GM04503 (cell line): ENCODE data around the gene JAG2.
A peak's percentile ranks its signal among the peaks of the same experiment; 100 is the strongest.
"Not testable (repeated sequence)": the region's sequence is repeated elsewhere in the genome, so short reads cannot be mapped to it uniquely, and the experiment has no call there.

Source experiments
- DNase-seq: peaks from one replicate; pipeline ENCODE4 v3.0.0-alpha.2; 2012; ENCODE audit warnings: low read depth

JAG2 gene

GRCh38 chr14:105116451-105117256 lies 51.9 kb downstream of the JAG2 start:
- no peak for DNase-seq

DNA sequence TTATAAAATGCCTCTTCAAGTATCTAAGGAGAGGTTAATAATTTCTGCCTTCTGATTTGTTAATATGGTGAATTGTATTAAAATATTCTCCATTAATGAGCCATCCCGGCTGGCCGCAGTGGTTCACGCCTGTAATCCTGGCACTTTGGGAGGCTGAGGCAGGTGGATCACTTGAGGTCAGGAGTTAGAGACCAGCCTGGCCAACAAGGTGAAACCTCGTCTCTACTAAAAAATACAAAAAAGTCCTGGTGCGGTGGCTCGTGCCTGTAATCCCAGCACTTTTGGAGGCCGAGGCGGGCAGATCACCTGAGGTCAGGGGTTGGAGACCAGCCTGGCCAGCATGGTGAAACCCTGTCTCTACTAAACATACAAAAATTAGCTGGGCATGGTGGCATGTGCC lies 59.3 kb downstream of the JAG2 start:
- not testable (repeated sequence) for DNase-seq

GRCh38 chr14:105108516-105108864 lies 60.1 kb downstream of the JAG2 start:
- DNase-seq: no peak

DNA sequence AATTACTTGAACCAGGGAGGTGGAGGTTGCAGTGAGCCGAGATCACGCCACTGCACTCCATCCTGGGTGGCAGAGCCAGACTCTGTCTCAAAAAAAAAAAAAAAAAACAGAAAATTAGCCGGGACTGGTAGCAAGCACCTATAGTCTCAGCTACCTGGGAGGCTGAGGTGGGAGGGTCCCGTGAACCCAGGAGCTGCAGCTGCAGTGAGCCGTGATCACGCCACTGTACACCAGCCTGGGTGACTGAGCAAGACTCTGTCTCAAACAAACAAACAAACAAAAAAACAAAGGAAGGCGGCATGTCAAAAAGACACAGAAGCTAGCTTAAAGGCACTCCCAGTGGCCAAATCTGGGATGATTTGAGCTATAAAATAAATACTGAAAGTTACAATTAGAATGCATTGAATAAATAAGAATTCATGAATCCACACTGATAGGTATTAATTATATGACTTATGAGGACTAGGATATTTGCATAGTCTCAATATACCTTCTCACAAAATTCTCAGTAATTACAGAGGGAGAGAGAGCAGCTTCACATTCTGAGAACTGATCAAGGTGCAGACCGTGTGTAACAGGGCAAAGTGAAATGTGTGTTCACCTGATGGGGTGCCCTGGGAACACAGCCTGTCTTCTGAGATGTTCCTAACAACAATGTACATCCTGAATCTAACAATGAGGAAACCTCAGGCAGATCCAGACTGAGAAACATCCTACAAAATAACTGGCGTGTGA lies 60.6 kb downstream of the JAG2 start:
- DNase-seq: no peak

- DNase-seq: no peak
Observed at GRCh38 chr14:105107351-105107750, 61.2 kb downstream of the JAG2 start.

GRCh38 chr14:105105158-105105557 lies 63.4 kb downstream of the JAG2 start:
- DNase-seq: no peak

- no peak for DNase-seq
Observed at GRCh38 chr14:105102893-105103292, 65.7 kb downstream of the JAG2 start.

- no peak for DNase-seq
Observed at GRCh38 chr14:105102361-105102870, 66.2 kb downstream of the JAG2 start.

- DNase-seq: no peak
Observed at GRCh38 chr14:105100910-105101309, 67.7 kb downstream of the JAG2 start.

DNA sequence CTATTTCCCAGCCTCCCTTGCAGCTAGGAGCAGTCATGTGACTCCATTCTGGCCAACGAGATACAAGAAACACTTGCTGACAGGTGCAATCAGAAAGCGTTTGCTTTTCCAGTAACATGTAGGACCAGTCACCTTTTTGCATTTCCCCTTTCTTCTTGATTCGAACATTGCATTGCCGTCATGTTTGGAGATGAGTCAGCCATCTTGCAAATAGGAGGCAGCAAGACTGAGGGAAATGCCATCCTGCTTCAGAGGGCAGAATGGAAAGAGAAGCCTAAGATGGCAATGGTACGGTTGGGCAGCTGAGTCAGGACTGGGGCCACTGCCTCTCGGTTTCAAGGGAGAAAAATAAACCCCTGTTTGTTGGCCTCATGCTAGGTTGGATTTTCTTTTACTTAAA lies 68.8 kb downstream of the JAG2 start:
- no peak for DNase-seq

GRCh38 chr14:105098316-105098715 lies 70.3 kb downstream of the JAG2 start:
- DNase-seq: no peak

GRCh38 chr14:105097794-105098127 lies 70.8 kb downstream of the JAG2 start:
- DNase-seq: no peak

DNA sequence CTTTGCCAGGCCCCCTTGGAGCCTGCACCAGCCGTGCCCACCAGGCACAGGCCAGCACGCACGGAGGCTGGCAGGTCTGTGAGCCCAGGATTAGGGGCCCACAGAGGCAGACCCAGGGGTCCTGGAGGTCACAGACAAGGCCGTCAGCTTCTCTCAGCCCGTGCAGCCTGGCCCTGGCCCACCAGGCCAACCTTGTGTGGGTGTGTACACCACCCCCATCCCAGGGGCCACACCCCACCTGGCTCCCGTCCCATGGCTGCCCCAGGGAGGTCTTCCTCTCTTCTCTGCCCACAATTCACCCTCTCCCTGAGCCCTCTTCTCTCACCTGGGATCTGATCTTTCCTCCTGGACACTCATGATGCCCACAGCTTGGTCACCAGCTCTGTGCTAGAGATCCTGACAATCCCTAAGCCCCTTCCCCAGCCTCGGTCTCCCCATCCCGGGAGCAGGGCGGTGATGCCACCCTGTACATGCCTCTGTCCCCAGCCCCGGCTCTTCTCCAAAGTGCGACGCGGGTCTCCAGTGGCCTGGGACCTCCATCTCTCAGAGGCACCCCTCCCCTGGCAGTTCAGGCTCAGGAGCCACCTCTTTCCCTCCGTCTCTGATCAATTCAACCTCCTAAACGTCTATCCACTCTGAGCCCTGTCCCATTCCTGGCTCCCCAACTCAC lies 72.2 kb downstream of the JAG2 start:
- DNase-seq: no peak

- DNase-seq: no peak
Observed at GRCh38 chr14:105095236-105095805, 73.3 kb downstream of the JAG2 start.

- DNase-seq: no peak
Observed at GRCh38 chr14:105094193-105094907, 74.2 kb downstream of the JAG2 start.

GRCh38 chr14:105093431-105094192 lies 75.0 kb downstream of the JAG2 start:
- no peak for DNase-seq

DNA sequence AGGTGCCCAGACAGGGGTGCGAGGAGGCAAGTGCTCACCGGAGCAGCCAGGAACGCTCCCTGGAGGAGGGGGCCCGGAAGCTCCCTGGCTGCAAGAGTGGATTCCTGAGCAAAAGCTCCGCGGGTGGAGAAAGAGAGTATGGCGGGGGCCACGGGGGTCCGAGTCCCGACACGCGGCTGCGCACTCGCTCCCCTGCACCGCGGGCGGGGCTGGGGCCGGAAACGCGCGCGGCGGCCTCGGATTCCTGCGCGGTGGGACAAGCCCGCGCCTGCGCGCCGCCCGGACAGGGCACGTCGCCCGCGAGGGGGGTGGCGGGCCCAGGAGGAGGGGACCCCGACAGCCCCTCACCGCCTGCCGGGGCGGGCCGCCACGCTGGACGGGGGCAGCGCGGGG lies 75.5 kb downstream of the JAG2 start:
- DNase-seq: no peak

DNA sequence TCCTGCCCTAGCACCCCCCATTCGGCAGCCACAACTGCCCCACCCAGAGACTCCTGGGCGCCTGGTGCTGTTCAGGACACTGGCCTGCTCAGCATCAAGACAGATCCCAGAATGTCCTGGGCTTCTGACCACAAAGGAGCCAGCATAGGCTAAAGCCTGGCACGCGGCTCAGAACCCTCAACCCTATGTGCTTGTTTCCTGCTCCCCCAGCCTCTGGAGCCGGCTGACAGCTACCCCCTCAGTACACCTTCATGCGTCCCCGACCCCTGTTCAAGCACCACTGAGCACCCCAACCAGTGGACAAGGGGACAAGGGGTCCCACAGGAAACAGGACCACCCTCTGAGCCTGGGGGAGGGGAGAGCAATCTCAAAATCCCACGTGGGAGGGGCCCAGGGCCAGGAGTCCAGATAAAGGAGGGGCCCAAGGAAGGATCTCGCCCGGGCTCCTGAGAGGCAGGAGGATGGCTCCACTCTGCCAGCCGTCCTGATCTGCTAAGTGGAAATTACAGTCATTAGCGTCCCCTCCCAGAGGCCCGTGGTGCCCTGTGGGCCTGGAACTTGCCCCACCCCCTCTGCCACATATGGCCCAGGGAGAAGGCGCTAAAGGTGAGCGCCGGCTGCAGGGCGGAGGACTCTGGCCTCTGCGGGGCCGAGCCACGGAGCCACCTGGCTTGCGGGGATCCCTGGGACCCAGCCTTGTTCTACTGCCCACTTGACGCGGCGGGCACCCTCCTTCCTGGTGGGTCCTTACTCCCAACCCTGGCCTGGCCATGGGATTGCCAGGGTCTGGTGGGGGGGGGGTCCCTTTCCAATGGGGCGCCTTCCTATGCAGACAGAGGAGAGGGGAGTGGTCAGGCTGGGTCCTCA lies 76.2 kb downstream of the JAG2 start:
- DNase-seq: no peak

- peak; percentile 32 for DNase-seq
Observed at GRCh38 chr14:105091517-105092170, 76.9 kb downstream of the JAG2 start.

- DNase-seq: no peak
Observed at GRCh38 chr14:105091054-105091516, 77.5 kb downstream of the JAG2 start.
